HT1080 (cell line): ENCODE data around the gene RSF1. TPM values are rescaled to one million over a fixed set of nuclear protein-coding genes. Genes with fewer than 3 reads are reported as not detected.

Experiments used
- DNase-seq: peaks from one replicate; pipeline ENCODE4 v3.0.0-alpha.2; 2015; ENCODE audit warnings: low read depth
- total RNA-seq: library from RNA; depleted of rRNA; stranded (reverse); fragments of >200 nt; shearing (Covaris generic); gene quantifications from 2 replicates; pipeline ENCODE4 v1.2.3, GENCODE V29; 2014

The RSF1 gene
- total RNA-seq, 1 experiment from 2014 or later, result 22.5 TPM

DNA sequence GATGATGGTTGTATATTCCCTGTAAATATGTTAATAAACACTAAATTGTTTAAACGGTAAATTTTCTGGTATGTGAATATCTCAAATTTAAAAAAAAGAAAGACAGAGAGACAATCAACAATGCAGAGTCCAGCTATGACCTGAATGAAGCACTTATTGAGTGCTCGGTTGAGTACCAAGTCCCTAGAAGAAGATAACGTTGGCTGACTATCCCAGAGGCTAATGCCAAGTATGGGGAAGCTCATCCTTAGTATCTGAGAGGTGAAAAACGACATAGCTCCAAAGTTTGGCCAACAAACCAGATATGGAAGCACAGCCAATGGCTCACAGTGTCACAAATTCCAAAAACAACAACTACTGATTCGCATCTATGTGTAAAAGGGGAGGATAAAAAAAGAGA lies 71.3 kb downstream of the RSF1 start:
- no peak for DNase-seq

- DNase-seq, result no peak
Observed at GRCh38 chr11:77748266-77748665, 72.3 kb downstream of the RSF1 start.

DNA sequence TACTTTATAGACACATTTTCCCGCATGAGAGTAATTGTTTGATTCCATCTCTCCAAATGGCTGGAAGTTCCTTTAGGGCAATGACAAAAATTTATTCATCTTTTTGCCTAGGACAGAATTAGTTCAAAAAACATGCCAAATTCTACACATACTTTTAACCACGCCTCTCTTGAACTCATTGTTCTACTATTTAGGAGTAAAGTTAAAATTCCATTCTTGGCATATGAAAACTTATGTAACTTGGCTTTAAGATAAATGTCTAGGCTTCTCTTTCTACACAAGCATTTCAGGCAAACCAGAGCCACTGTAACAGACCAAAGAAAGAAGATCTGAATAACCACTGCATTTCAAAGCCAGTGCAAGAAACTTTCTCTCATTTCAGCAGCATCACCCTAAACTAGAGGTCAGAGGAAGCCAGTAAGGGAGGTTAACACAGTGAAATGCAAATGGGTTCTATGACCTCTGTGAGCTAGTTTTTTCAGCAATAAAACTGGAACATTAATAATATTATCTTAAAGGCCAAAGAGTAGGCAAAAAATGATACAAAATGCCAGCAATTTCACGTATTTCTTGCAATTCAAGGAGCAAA lies 73.0 kb downstream of the RSF1 start:
- DNase-seq, result no peak

- no peak for DNase-seq
Observed at GRCh38 chr11:77736473-77736872, 84.0 kb downstream of the RSF1 start.

DNA sequence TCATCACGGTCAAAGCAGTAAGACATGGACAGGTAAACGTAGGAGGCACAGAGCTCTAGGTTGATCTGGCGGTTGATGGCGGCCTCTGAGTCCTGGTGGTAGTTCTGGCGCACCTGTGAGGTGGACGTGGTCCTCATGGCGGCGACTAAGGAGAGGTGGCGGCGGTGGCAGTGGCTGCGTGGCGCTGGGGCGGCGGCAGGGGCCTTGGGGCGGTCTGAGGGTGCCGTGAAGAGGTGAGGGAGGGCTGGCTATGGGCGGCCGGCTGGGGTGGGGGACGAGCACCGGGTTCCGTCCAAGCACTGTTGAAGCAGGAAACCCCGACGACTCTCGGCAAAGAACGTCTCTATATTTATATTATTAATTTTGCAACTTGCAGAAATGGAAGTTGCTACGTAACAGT lies 85.6 kb downstream of the RSF1 start:
- DNase-seq, result no peak

DNA sequence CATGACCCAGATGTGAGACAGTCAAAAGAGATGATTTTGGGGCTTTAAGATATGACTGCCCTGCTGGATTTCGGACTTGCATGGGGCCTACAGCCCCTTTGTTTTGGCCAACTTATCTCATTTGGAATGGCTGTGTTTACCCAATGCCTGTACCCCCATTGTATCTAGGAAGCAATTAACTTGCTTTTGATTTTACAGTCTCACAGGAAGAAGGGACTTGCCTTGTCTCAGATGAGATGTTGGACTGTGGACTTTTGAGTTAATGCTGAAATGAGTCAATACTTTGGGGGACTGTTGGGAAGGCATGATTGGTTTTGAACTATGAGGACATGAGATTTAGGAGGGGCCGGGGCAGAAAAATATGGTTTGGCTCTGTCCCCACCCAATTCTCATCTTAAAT lies 88.4 kb downstream of the RSF1 start:
- no peak for DNase-seq

GRCh38 chr11:77730789-77731188 lies 89.7 kb downstream of the RSF1 start:
- no peak for DNase-seq

- DNase-seq, result no peak
Observed at GRCh38 chr11:77729063-77729462, 91.5 kb downstream of the RSF1 start.

- no peak for DNase-seq
Observed at GRCh38 chr11:77728203-77728786, 92.2 kb downstream of the RSF1 start.

DNA sequence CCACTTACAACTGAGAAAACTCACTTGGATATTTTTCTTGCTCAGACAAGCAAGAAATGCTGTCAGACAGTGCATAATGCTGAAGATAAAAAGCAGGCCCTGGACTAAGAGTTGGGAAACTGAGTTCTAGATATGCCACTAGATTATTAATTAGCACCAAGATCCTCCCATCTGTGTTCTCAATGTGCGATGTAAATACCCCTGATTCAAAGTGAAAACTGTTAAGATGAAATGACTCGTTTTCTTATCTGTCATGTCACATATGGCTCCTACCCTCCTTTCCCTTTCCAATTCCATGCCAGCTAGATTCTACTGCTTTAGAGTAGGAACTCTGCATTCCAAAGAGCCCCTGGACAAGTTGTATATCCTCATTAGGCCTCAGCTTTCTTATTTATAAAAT lies 94.0 kb downstream of the RSF1 start:
- DNase-seq, result no peak

DNA sequence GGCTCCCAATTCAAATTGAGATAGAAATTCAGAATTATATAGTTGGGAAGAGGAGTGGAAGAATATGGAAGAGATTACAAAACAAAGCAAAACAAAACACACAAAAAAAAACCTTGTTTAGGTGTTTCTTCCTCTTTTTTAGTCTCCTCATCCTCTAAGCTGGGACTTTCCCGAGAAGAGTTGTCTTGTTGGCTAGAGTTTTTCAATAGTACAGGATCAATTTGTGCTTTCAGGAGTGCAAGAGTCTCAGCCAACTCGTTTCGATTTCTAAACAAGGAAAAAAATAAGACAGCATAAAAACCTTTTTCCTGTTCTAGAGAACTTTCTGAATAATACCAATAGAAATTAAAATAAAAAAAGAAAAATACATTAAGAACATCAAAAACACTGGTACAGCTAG lies 95.1 kb downstream of the RSF1 start:
- DNase-seq, result no peak

GRCh38 chr11:77724636-77725035 lies 95.9 kb downstream of the RSF1 start:
- no peak for DNase-seq

DNA sequence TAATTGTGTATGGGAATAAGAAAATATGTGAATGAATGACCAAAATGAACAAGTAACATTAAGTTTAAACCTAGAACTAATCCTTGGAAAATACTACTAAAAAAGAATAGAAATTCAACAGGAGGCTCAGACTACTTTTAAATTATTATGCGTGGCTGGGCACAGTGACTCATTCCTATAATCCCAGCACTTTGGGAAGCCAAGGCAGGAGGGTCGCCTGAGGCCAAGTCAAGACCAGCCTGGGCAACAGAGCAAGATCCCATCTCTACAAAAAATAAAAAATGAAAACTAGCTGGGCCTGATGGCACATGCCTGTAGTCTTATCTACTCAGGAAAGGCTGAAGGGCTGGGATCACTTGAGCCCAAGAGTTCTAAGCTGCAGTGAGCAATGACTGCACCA lies 97.5 kb downstream of the RSF1 start:
- no peak for DNase-seq

DNA sequence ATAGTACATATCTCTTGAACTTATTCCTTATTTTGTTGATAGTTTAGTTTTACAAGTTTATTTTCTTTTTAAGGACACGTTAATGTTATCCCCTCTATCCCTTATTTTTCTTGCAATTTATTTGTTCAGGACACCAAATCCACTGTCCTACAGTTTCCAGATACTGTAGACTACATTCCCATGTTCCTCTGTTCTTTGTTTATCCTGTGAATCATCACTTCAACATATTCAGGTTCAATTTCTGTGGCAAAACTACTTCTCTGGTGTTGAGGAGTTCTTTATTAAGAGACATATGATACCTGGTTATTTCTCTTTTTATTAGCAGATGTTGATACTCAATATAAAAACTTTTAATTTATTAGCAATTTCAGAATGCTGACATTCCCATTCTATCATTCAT lies 110.2 kb downstream of the RSF1 start:
- DNase-seq, result peak; percentile 41

DNA sequence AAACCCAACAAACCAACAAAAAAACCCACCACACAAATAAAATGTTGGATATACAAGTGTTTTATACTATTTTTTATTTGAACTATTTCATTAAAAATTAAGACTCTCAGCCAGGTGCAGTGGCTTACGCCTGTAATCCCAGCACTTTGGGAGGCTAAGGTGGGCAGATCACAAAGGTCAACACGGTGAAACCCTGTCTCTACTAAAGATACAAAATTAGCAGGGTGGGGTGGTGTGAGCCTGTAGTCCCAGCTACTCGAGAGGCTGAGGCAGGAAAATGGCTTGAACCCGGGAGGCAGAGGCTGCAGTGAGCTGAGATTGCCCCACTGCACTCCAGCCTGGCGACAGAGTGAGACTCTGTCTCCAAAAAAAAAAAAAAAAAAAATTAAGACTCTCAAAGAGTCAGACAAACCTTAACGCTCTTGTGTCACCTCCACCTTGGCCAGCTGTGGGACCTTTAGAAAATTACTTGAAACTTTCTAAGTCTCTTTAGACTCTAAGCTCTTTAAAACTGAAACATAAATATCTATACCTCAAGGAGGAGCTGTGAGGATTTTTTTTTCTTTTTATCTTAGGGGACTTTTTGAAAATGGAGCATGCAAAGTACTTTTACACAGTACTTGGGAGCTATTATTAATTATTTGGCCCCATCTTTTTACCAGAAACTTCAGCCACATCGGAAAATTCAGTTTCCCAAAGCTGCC lies 114.5 kb downstream of the RSF1 start:
- no peak for DNase-seq

- DNase-seq, result peak; percentile 88
Observed at GRCh38 chr11:77705195-77705875, 115.2 kb downstream of the RSF1 start.

GRCh38 chr11:77704029-77704428 lies 116.5 kb downstream of the RSF1 start:
- no peak for DNase-seq

DNA sequence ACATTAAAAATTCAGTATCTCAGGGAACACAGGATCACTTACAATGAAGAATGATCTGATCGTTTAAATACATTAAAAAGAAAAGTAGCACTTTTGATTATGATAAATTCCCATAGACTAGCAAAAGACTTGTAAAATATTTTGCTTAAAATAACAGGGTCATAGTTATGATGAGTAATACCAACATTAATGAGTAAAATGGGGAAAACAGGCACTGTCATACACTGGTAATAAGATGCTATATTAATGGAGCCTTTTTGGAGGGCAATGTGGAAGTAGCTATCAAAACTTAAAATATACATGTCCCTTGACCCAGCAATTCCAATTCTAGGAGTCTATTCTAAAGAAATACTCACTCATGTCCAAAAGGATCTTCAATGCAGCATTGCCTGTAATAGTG lies 121.1 kb downstream of the RSF1 start:
- no peak for DNase-seq

DNA sequence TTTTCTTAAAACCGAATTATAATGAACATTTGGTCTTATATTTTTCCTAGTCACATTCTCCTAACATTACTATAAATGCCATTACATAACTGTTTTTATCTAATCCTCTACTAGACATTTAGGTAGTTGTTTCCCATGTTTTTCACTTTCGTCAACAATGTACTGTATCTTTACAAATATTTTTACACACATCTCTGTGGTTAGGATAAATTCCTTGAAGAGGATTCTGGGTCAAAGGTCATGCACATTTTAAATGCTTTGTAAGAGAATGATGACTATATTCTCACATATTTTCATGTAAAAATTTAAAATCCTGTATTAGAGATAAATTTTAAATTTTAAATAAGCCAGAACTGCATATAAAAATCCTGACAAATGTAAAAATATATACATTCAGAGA lies 121.6 kb downstream of the RSF1 start:
- no peak for DNase-seq

DNA sequence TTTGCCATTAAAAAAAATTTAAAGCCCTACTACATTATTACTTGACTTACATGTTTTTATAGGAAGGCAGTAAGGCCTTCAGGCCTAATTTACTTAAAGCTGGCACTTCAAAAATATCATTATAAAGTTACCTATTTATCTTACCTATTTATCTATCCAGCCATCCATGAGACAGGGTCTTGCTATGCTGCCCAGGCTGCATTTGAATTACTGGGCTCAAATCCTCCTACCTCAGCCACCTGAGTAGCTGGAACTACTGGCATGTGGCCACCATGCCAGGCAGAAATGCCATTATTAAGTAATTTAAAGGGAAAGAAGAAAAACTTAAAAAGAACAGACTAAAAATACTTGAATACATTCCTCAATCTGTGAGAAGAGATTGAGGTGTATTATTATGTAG lies 122.7 kb downstream of the RSF1 start:
- no peak for DNase-seq

DNA sequence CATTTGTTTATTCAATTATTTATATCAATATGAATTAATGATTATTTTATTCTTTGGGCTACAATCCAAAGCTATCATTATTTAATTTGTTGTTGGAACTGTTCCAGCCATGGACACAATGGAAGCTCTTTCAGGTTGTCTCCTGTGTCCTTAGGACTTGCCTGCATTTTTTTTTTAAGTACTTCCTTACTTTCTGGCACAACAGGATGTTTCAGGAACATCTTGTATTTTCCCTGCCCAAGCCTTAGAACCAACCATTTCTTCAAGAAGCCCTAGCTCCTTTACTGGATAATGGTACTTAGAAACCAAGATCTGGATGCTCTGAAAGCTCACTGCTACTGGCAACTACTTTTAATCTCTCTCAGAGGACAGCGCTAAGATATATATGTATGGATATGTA lies 125.1 kb downstream of the RSF1 start:
- no peak for DNase-seq

- no peak for DNase-seq
Observed at GRCh38 chr11:77690649-77691048, 129.9 kb downstream of the RSF1 start.

DNA sequence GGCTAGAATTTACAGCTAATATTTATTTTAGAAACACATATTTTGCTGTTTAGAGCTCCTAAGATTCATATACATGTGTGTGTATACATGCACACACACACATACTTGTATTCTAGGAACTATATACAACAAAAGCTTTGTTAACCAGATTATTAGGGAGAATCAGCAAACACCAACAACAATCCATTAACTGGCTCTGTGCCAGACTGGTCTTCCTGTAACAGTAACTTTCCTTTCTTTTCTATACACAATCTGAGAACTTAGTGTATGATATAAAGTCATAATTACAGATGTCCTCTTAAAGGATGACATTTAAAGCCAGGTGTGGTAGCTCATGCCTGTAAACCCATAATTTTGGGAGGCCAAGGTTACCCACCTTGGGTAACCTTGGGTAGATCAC lies 133.4 kb downstream of the RSF1 start:
- no peak for DNase-seq
